GM12873 (cell line): Measurements from ENCODE around the gene ADK.

Source experiments
- CTCF ChIP-seq: IDR thresholded peaks from 2 replicates; pipeline ENCODE4 v1.5.1; 2012; ENCODE audit warnings: low read depth, mild to moderate bottlenecking, moderate library complexity, low read length, control low read depth; ENCODE audit not compliant: insufficient read depth; ENCODE audit errors: missing control alignments

The ADK gene

DNA sequence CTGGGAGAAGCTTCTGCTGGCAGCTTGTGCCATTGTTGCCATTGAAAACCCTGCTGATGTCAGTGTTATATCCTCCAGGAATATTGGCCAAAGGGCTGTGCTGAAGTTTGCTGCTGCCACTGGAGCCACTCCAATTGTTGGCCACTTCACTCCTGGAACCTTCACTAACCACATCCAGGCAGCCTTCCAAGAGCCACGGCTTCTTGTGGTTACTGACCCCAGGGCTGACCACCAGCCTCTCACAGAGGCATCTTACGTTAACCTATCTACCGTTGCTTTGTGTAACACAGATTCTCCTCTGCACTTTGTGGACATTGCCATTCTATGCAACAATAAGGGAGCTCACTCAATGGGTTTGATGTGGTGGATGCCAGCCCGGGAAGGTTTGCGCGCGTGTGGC, 220.7 kb downstream of the ADK start:
- TF ChIP-seq CTCF, result no peak

DNA sequence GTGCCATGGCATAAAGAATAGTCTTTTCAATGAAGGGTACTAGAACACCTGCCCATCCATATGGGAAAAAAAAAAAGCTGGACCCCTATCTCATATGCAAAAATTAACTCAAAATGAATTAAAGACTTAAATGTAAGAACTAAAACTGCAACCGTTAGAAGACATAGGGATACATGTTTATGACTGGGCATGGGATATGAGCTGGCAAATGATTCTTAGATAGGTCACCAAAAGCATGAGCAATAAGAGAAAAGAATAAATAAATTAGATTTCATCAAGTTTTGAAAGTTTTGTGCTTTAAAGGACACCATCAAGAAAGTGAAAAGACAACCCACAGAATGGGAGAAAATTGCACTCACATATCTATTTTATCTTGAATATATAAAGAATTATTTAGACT, 222.0 kb downstream of the ADK start:
- no peak for TF ChIP-seq CTCF

DNA sequence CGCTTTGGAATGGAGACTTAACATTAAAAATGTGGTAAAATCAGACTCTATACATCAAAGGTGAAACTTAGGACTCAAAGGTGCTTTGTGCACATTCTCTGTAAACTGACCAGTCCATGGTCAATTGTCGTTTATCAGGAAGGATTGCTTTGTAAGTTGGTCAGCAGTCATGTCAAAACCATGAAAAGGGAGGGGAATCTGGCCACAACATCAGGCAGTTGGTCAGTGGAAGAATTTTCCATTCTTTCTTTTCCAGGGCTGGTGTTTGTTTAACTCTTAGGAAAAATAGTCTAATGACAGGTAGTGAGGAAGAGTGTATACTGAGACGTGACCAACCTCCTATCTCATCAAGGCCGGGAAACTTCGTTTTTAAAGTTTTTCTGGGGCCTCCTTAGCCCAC, 226.5 kb downstream of the ADK start:
- no peak for TF ChIP-seq CTCF

DNA sequence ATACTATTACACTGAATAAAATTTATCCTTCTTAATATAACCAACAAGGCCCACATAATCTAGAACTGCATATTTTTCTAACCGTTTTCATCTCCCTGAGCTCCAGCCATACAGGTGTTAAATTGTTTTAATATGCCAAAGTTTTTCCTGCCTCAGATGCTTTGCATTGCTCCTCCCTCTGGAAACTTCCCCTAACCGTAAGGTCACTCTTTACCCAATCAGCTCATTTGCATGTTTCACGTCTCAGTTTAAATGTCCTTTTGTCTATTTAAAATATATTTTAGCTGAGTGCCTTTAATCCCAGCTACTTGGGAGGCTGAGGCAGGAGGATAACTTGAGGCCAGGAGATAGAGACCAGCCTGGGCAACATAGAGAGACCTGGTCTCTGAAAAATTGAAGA, 228.5 kb downstream of the ADK start:
- TF ChIP-seq CTCF, result no peak

- TF ChIP-seq CTCF, result no peak
Observed at GRCh38 chr10:74380795-74381194, 229.8 kb downstream of the ADK start.

GRCh38 chr10:74381291-74381853, 230.4 kb downstream of the ADK start:
- no peak for TF ChIP-seq CTCF

DNA sequence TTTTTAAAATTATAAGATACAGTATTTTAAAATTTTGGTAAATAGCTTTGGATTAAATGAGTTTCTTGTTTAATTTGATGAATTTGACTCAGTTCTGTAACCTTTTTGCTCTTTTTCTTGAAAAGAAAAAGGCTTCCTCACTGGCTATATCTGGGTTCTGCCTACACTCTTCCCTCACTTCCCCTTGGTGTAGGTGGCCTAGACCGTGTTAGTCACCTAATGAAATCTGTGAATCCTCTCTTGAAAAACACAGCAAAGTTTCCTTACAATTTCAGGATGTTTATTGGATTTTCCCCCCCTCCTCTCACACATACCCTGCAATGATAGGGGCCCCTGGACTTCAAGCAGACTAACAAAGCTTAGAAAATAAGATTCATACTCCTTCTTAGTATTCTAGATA, 231.6 kb downstream of the ADK start:
- TF ChIP-seq CTCF, result no peak
